ENCODE measurements around the gene GPT2.

GRCh38 chr16:46896314-46896968 is 12.3 kb downstream of the GPT2 start:
- TF ChIP-seq CTCF (IDR thresholded peaks at IDR 0.05) (no peak), EZH2 (IDR thresholded peaks at IDR 0.05) (no peak)

Measured in neural progenitor cell (in vitro differentiated cells).